GM23338 (cell line): ENCODE measurements around the gene ATP1A4.

Experiments
- CREB1 ChIP-seq: fragments of 250-450 bp; sonication (Bioruptor Pico); IDR thresholded peaks from 2 replicates; pipeline ENCODE4 v1.5.0; 2020; ENCODE audit warnings: low read depth, mild to moderate bottlenecking, moderate library complexity
- CTCF ChIP-seq, 2 experiments: fragments of 200-600 bp in 1 of 2; sonication (generic) in 1 of 2; conservative IDR thresholded peaks; 2 replicates each; pipeline versions ENCODE4 v1.5.1 to v1.6.1; 2016 to 2017; ENCODE audit warnings: antibody characterized with exemption in 2 of 2, low read depth in 2 of 2, mild to moderate bottlenecking in 2 of 2, moderate library complexity in 1 of 2
- EZH2 ChIP-seq: fragments of 200-600 bp; sonication (generic); IDR thresholded peaks from one replicate; pipeline ENCODE4 v1.8.0; 2017; ENCODE audit warnings: antibody characterized with exemption, mild to moderate bottlenecking, low read depth; ENCODE audit not compliant: unreplicated experiment
- EZH2phosphoT487 ChIP-seq: fragments of 200-600 bp; sonication (generic); IDR thresholded peaks from one replicate; pipeline ENCODE4 v1.8.1; 2018; ENCODE audit warnings: antibody characterized with exemption; ENCODE audit not compliant: unreplicated experiment
- JUNB ChIP-seq: IDR thresholded peaks from one replicate; pipeline ENCODE4 v1.6.1; 2016; ENCODE audit warnings: antibody characterized with exemption; ENCODE audit not compliant: unreplicated experiment
- NANOG ChIP-seq: IDR thresholded peaks from 2 replicates; pipeline ENCODE4 v1.6.1; 2016; ENCODE audit warnings: antibody characterized with exemption, borderline replicate concordance
- POLR2AphosphoS5 ChIP-seq: IDR thresholded peaks from 2 replicates; pipeline ENCODE4 v1.6.1; 2016; ENCODE audit warnings: antibody characterized with exemption, low read depth
- STAT1 ChIP-seq: IDR thresholded peaks from one replicate; pipeline ENCODE4 v1.6.1; 2016; ENCODE audit warnings: antibody characterized with exemption; ENCODE audit not compliant: unreplicated experiment

- TF ChIP-seq CTCF (conservative IDR thresholded peaks at IDR 0.05; ENCODE audit: low read depth in 2 of 2) (no peak), CREB1 (CRISPR knock-in tag) (no peak), POLR2AphosphoS5 (no peak), JUNB (no peak), EZH2phosphoT487 (no peak), STAT1 (no peak), EZH2 (no peak), NANOG (no peak)
Measured at GRCh38 chr1:160127381-160127780, 24.0 kb upstream of the ATP1A4 start.
